ENCODE data around the gene SMAP2.
"Not testable (repeated sequence)": the region's sequence is repeated elsewhere in the genome, so short reads cannot be mapped to it uniquely, and the experiment has no call there.

The SMAP2 gene

GRCh38 chr1:40372658-40373322, 737 bp upstream of the SMAP2 start:
- no peak for DNase-seq

GRCh38 chr1:40377512-40377911, 4.0 kb downstream of the SMAP2 start:
- DNase-seq = no peak

GRCh38 chr1:40379785-40380452, 6.4 kb downstream of the SMAP2 start:
- no peak for DNase-seq

GRCh38 chr1:40380817-40381216, 7.3 kb downstream of the SMAP2 start:
- no peak for DNase-seq

GRCh38 chr1:40381268-40382107, 8.0 kb downstream of the SMAP2 start:
- no peak for DNase-seq

GRCh38 chr1:40382108-40382460, 8.6 kb downstream of the SMAP2 start:
- no peak for DNase-seq

- DNase-seq = no peak
Measured at GRCh38 chr1:40382601-40383000, 9.1 kb downstream of the SMAP2 start.

GRCh38 chr1:40383095-40383487, 9.6 kb downstream of the SMAP2 start:
- no peak for DNase-seq

GRCh38 chr1:40383488-40384412, 10.2 kb downstream of the SMAP2 start:
- no peak for DNase-seq

GRCh38 chr1:40384413-40384762, 10.9 kb downstream of the SMAP2 start:
- DNase-seq = no peak

GRCh38 chr1:40384887-40385286, 11.4 kb downstream of the SMAP2 start:
- DNase-seq = no peak

GRCh38 chr1:40385437-40386358, 12.2 kb downstream of the SMAP2 start:
- DNase-seq = peak in 1 of 2 donors; percentile 56

- no peak for DNase-seq
Measured at GRCh38 chr1:40386359-40386723, 12.8 kb downstream of the SMAP2 start.

- DNase-seq = no peak
Measured at GRCh38 chr1:40386796-40387195, 13.3 kb downstream of the SMAP2 start.

- not testable (repeated sequence) for DNase-seq
Measured at GRCh38 chr1:40387381-40388306, 14.1 kb downstream of the SMAP2 start.

GRCh38 chr1:40388456-40389321, 15.2 kb downstream of the SMAP2 start:
- not testable (repeated sequence) for DNase-seq

GRCh38 chr1:40389322-40389803, 15.8 kb downstream of the SMAP2 start:
- DNase-seq = no peak

GRCh38 chr1:40389871-40390560, 16.5 kb downstream of the SMAP2 start:
- no peak for DNase-seq

GRCh38 chr1:40390857-40391256, 17.3 kb downstream of the SMAP2 start:
- no peak for DNase-seq
